DND-41 (cell line): ENCODE measurements around the gene GAST.

Experiments
- EZH2 ChIP-seq: IDR thresholded peaks from 3 replicates; pipeline ENCODE4 v1.6.1; 2012; ENCODE audit warnings: borderline replicate concordance, low read depth, mild to moderate bottlenecking, moderate library complexity, low read length, inconsistent platforms; ENCODE audit not compliant: severe bottlenecking
- TF ChIP-seq, protein P1 (sequence below): IDR thresholded peaks from 2 replicates; pipeline ENCODE4 v1.5.1; 2012; ENCODE audit warnings: borderline replicate concordance, low read length, moderate library complexity, mild to moderate bottlenecking; ENCODE audit not compliant: poor library complexity, severe bottlenecking; ENCODE audit errors: extremely low read depth

DNA sequence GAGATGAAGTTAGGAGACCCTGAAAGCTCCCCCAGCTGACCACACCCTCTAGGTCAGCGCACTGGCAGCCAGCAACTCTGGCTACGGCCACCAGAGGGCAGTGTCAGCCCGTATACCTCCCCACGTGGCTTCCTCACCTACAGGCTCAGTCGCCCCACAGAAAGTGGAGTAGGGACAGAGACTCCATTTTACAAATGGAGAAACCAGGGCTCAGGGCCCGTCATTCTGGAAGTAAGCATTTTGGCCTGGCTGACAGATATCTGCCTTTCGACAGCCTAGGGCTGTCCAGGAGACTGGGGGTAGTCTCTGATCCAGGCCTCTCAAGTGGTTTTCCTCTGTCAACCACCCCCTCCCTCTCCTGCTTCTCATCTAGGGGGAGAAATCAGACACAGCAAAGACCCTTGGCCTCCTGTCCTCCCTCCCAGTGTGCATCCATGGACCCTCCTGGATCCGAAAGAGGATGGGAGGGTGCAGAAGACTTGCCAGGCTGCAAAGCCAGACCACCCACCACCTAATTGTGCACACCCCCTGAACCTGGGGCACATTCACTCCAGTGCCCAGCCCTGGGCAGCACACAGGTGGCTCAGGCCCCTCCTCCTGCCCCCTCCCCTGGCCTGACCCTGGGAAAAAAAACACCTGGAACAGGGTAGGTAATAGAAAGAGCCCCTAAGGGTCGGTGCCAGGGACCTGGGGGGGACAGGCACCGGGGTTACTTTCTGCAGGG lies 26.1 kb downstream of the GAST start:
- TF ChIP-seq, protein P1, sequence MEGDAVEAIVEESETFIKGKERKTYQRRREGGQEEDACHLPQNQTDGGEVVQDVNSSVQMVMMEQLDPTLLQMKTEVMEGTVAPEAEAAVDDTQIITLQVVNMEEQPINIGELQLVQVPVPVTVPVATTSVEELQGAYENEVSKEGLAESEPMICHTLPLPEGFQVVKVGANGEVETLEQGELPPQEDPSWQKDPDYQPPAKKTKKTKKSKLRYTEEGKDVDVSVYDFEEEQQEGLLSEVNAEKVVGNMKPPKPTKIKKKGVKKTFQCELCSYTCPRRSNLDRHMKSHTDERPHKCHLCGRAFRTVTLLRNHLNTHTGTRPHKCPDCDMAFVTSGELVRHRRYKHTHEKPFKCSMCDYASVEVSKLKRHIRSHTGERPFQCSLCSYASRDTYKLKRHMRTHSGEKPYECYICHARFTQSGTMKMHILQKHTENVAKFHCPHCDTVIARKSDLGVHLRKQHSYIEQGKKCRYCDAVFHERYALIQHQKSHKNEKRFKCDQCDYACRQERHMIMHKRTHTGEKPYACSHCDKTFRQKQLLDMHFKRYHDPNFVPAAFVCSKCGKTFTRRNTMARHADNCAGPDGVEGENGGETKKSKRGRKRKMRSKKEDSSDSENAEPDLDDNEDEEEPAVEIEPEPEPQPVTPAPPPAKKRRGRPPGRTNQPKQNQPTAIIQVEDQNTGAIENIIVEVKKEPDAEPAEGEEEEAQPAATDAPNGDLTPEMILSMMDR, result peak; percentile 99
- TF ChIP-seq EZH2, result no peak
